ENCODE results near the gene LRRTM4. TPM values are rescaled to one million over a fixed set of nuclear protein-coding genes. Genes with fewer than 3 reads are reported as not detected.

LRRTM4 gene
- total RNA-seq, 1 experiment from 2014 or later: 9.4 TPM

DNA sequence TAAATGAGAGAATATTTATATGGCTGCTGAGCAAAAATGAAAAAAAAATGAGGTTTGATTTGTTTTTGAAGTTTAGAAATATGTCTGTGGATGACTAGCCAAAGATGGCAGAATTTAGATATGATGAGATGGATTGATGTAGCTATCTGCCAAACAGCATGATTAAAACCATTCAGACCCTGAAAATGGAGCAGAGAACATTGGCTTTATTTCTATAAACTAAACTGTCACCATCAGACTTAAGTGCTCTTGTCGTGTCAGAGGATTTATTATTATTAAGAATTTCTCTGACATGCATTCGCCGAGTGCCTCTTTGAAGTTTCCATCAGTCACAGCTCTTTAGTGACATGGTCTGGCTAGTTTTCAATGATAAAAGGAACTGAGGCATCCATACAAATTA, 151.7 kb downstream of the LRRTM4 start (continued):
- TF ChIP-seq RELA (CRISPR knock-in tag; IDR thresholded peaks at IDR 0.05; ENCODE audit: borderline replicate concordance) (no peak), EMX1 (CRISPR knock-in tag; IDR thresholded peaks at IDR 0.05) (no peak), ZNF416 (CRISPR knock-in tag; IDR thresholded peaks at IDR 0.05) (no peak), NFYB (CRISPR knock-in tag; conservative IDR thresholded peaks at IDR 0.05; ENCODE audit: low read depth) (no peak), FOXK1 (CRISPR knock-in tag; IDR thresholded peaks at IDR 0.05) (no peak), ZNF317 (CRISPR knock-in tag; IDR thresholded peaks at IDR 0.05; ENCODE audit: borderline replicate concordance, low read depth) (no peak), SMAD3 (CRISPR knock-in tag; IDR thresholded peaks at IDR 0.05; ENCODE audit: borderline replicate concordance) (no peak), CREB1 (CRISPR knock-in tag; IDR thresholded peaks at IDR 0.05) (no peak)
- TF ChIP-seq, protein P1, sequence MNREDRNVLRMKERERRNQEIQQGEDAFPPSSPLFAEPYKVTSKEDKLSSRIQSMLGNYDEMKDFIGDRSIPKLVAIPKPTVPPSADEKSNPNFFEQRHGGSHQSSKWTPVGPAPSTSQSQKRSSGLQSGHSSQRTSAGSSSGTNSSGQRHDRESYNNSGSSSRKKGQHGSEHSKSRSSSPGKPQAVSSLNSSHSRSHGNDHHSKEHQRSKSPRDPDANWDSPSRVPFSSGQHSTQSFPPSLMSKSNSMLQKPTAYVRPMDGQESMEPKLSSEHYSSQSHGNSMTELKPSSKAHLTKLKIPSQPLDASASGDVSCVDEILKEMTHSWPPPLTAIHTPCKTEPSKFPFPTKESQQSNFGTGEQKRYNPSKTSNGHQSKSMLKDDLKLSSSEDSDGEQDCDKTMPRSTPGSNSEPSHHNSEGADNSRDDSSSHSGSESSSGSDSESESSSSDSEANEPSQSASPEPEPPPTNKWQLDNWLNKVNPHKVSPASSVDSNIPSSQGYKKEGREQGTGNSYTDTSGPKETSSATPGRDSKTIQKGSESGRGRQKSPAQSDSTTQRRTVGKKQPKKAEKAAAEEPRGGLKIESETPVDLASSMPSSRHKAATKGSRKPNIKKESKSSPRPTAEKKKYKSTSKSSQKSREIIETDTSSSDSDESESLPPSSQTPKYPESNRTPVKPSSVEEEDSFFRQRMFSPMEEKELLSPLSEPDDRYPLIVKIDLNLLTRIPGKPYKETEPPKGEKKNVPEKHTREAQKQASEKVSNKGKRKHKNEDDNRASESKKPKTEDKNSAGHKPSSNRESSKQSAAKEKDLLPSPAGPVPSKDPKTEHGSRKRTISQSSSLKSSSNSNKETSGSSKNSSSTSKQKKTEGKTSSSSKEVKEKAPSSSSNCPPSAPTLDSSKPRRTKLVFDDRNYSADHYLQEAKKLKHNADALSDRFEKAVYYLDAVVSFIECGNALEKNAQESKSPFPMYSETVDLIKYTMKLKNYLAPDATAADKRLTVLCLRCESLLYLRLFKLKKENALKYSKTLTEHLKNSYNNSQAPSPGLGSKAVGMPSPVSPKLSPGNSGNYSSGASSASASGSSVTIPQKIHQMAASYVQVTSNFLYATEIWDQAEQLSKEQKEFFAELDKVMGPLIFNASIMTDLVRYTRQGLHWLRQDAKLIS (CRISPR knock-in tag; IDR thresholded peaks at IDR 0.05; ENCODE audit: borderline replicate concordance): no peak
- TF ChIP-seq, protein P2, sequence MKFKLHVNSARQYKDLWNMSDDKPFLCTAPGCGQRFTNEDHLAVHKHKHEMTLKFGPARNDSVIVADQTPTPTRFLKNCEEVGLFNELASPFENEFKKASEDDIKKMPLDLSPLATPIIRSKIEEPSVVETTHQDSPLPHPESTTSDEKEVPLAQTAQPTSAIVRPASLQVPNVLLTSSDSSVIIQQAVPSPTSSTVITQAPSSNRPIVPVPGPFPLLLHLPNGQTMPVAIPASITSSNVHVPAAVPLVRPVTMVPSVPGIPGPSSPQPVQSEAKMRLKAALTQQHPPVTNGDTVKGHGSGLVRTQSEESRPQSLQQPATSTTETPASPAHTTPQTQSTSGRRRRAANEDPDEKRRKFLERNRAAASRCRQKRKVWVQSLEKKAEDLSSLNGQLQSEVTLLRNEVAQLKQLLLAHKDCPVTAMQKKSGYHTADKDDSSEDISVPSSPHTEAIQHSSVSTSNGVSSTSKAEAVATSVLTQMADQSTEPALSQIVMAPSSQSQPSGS (CRISPR knock-in tag; IDR thresholded peaks at IDR 0.05; ENCODE audit: borderline replicate concordance, low read depth): no peak
- TF ChIP-seq, protein P3, sequence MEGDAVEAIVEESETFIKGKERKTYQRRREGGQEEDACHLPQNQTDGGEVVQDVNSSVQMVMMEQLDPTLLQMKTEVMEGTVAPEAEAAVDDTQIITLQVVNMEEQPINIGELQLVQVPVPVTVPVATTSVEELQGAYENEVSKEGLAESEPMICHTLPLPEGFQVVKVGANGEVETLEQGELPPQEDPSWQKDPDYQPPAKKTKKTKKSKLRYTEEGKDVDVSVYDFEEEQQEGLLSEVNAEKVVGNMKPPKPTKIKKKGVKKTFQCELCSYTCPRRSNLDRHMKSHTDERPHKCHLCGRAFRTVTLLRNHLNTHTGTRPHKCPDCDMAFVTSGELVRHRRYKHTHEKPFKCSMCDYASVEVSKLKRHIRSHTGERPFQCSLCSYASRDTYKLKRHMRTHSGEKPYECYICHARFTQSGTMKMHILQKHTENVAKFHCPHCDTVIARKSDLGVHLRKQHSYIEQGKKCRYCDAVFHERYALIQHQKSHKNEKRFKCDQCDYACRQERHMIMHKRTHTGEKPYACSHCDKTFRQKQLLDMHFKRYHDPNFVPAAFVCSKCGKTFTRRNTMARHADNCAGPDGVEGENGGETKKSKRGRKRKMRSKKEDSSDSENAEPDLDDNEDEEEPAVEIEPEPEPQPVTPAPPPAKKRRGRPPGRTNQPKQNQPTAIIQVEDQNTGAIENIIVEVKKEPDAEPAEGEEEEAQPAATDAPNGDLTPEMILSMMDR (IDR thresholded peaks at IDR 0.05): no peak
- TF ChIP-seq, protein P4, sequence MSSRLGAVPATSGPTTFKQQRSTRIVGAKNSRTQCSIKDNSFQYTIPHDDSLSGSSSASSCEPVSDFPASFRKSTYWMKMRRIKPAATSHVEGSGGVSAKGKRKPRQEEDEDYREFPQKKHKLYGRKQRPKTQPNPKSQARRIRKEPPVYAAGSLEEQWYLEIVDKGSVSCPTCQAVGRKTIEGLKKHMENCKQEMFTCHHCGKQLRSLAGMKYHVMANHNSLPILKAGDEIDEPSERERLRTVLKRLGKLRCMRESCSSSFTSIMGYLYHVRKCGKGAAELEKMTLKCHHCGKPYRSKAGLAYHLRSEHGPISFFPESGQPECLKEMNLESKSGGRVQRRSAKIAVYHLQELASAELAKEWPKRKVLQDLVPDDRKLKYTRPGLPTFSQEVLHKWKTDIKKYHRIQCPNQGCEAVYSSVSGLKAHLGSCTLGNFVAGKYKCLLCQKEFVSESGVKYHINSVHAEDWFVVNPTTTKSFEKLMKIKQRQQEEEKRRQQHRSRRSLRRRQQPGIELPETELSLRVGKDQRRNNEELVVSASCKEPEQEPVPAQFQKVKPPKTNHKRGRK (CRISPR knock-in tag; IDR thresholded peaks at IDR 0.05; ENCODE audit: borderline replicate concordance): no peak
- TF ChIP-seq, protein P5, sequence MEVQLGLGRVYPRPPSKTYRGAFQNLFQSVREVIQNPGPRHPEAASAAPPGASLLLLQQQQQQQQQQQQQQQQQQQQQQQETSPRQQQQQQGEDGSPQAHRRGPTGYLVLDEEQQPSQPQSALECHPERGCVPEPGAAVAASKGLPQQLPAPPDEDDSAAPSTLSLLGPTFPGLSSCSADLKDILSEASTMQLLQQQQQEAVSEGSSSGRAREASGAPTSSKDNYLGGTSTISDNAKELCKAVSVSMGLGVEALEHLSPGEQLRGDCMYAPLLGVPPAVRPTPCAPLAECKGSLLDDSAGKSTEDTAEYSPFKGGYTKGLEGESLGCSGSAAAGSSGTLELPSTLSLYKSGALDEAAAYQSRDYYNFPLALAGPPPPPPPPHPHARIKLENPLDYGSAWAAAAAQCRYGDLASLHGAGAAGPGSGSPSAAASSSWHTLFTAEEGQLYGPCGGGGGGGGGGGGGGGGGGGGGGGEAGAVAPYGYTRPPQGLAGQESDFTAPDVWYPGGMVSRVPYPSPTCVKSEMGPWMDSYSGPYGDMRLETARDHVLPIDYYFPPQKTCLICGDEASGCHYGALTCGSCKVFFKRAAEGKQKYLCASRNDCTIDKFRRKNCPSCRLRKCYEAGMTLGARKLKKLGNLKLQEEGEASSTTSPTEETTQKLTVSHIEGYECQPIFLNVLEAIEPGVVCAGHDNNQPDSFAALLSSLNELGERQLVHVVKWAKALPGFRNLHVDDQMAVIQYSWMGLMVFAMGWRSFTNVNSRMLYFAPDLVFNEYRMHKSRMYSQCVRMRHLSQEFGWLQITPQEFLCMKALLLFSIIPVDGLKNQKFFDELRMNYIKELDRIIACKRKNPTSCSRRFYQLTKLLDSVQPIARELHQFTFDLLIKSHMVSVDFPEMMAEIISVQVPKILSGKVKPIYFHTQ (CRISPR knock-in tag; IDR thresholded peaks at IDR 0.05): no peak

DNA sequence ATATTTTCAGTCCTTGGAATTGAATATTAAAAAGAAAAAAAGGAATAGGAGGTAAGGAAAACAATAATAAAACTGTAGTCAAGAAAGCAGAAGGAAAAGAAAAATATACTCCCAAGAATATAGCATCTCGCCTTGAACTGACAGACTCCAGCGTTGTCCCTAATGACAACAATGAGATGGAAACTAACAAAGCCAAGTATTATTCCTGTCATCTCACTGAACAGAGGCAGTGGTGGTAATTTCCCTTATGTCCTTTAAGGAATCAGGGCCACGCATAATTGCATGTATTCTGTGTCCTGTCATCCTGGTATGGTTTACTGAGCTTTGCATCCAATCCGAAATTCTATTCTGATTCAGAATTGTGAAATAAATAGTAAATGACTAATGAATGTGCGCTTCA, 158.9 kb downstream of the LRRTM4 start:
- TF ChIP-seq MXD4 (CRISPR knock-in tag; IDR thresholded peaks at IDR 0.05; ENCODE audit: borderline replicate concordance) (no peak), GABPB1 (CRISPR knock-in tag; IDR thresholded peaks at IDR 0.05) (no peak)
- TF ChIP-seq, protein P6, sequence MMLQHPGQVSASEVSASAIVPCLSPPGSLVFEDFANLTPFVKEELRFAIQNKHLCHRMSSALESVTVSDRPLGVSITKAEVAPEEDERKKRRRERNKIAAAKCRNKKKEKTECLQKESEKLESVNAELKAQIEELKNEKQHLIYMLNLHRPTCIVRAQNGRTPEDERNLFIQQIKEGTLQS (CRISPR knock-in tag; conservative IDR thresholded peaks at IDR 0.05): no peak
- Mint-ChIP-seq H3K27me3 (ENCODE audit: low read depth) (no peaks in the 10 kb centered on the region), H3K9me3 (no peaks in the 10 kb centered on the region), H3K27ac (no peak overlapping the region), H3K4me1 (peaks cover 11% of the 10 kb centered on the region), H3K36me3 (no peaks in the 10 kb centered on the region), H3K4me3 (no peak overlapping the region)
- ATAC-seq: no peak
- ChIA-PET CTCF (no interaction called here), POLR2A (interaction anchor here (0.6 kb wide), 1 partner anchor 1730 kb away, joined by 3 read pairs; no protein-coding TSS in a partner anchor)
- no peak for DNase-seq (ENCODE audit: low spot score)

All from WTC11 (cell line).